Progenitor cell of endocrine pancreas (in vitro differentiated cells): ENCODE data around the gene EEF2K. TPM values are rescaled to one million over a fixed set of nuclear protein-coding genes. Genes with fewer than 3 reads are reported as not detected.
A peak's percentile ranks its signal among the peaks of the same experiment; 100 is the strongest.

Source experiments
- DNase-seq: peaks from one replicate; pipeline ENCODE4 v3.0.0; 2021; ENCODE audit warnings: low spot score; ENCODE audit not compliant: unreplicated experiment
- H3K27ac Mint-ChIP-seq: 2 replicates; pipeline ENCODE4 v1.8.0; 2021; ENCODE audit warnings: mild to moderate bottlenecking, moderate library complexity, mixed read lengths
- H3K27me3 Mint-ChIP-seq: 2 replicates; pipeline ENCODE4 v1.8.0; 2021; ENCODE audit warnings: mixed read lengths
- H3K36me3 Mint-ChIP-seq: 2 replicates; pipeline ENCODE4 v1.8.0; 2022; ENCODE audit warnings: mixed read lengths; ENCODE audit not compliant: insufficient read depth
- H3K4me1 Mint-ChIP-seq: 2 replicates; pipeline ENCODE4 v1.8.0; 2021; ENCODE audit warnings: low read depth, mixed read lengths
- H3K4me3 Mint-ChIP-seq: 2 replicates; pipeline ENCODE4 v1.8.0; 2021; ENCODE audit warnings: low read depth, mild to moderate bottlenecking, moderate library complexity, mixed read lengths
- H3K9me3 Mint-ChIP-seq: 2 replicates; pipeline ENCODE4 v1.8.0; 2021; ENCODE audit warnings: low read depth, mixed read lengths
- CTCF ChIP-seq: fragments of 200-600 bp; sonication (generic); IDR thresholded peaks from one replicate; pipeline ENCODE4 v1.5.0; 2021; ENCODE audit warnings: antibody characterized with exemption, mild to moderate bottlenecking; ENCODE audit not compliant: unreplicated experiment
- total RNA-seq: library from RNA; stranded (reverse); gene quantifications from 2 replicates; pipeline ENCODE4 v1.2.1, GENCODE V29; 2021

Gene EEF2K
- total RNA-seq, 1 donor from 2014 or later: 15.4 TPM

GRCh38 chr16:22190081-22190775, 15.8 kb upstream of the EEF2K start:
- H3K9me3 Mint-ChIP-seq: no peaks in the 10 kb centered on the region
- H3K4me3 Mint-ChIP-seq: peak overlapping the region; percentile 92
- H3K4me1 Mint-ChIP-seq: peaks cover 11% of the 10 kb centered on the region
- TF ChIP-seq CTCF: no peak
- DNase-seq: peak; percentile 99
- H3K27me3 Mint-ChIP-seq: peaks cover 15% of the 10 kb centered on the region
- peak overlapping the region; percentile 99 for H3K27ac Mint-ChIP-seq
- no peaks in the 10 kb centered on the region for H3K36me3 Mint-ChIP-seq

- TF ChIP-seq CTCF: no peak
- Mint-ChIP-seq H3K27ac (peak overlapping the region; percentile 99), H3K9me3 (no peaks in the 10 kb centered on the region), H3K27me3 (peaks cover 15% of the 10 kb centered on the region), H3K36me3 (peaks cover 2% of the 10 kb centered on the region), H3K4me1 (peaks cover 11% of the 10 kb centered on the region), H3K4me3 (peak overlapping the region; percentile 92)
- DNase-seq: peak; percentile 92
These were observed 15.1 kb upstream of the EEF2K start for GRCh38 chr16:22190776-22191531.

- no peak for TF ChIP-seq CTCF
- H3K27ac Mint-ChIP-seq: peak overlapping the region; percentile 99
- H3K9me3 Mint-ChIP-seq: no peaks in the 10 kb centered on the region
- peaks cover 2% of the 10 kb centered on the region for H3K36me3 Mint-ChIP-seq
- peaks cover 11% of the 10 kb centered on the region for H3K4me1 Mint-ChIP-seq
- DNase-seq: no peak
- peaks cover 15% of the 10 kb centered on the region for H3K27me3 Mint-ChIP-seq
- peak overlapping the region; percentile 92 for H3K4me3 Mint-ChIP-seq
These were observed 14.4 kb upstream of the EEF2K start for GRCh38 chr16:22191532-22192260.

- peaks cover 2% of the 10 kb centered on the region for H3K36me3 Mint-ChIP-seq
These were observed 13.6 kb upstream of the EEF2K start for GRCh38 chr16:22192261-22193062.

More at GRCh38 chr16:22192261-22193062, 13.6 kb upstream of the EEF2K start:
- DNase-seq: no peak
- TF ChIP-seq CTCF: no peak
- H3K27me3 Mint-ChIP-seq: peaks cover 15% of the 10 kb centered on the region
- no peaks in the 10 kb centered on the region for H3K9me3 Mint-ChIP-seq
- H3K27ac Mint-ChIP-seq: no peak overlapping the region
- H3K4me1 Mint-ChIP-seq: peaks cover 11% of the 10 kb centered on the region
- peak overlapping the region; percentile 92 for H3K4me3 Mint-ChIP-seq
